Motor neuron (in vitro differentiated cells): ENCODE measurements around the gene HACE1. TPM values are rescaled to one million over a fixed set of nuclear protein-coding genes. Genes with fewer than 3 reads are reported as not detected.
A peak's percentile ranks its signal among the peaks of the same experiment; 100 is the strongest.
"Not testable (repeated sequence)": the region's sequence is repeated elsewhere in the genome, so short reads cannot be mapped to it uniquely, and the experiment has no call there.

ENCODE experiments used
- ATAC-seq, 8 experiments: fragments of 200-7000 bp; cut with Tn5 transposase; replicated peaks in 6 of 8; 2 replicates each; pipeline ENCODE4 v1.8.0; 2021; ENCODE audit warnings: mild to moderate bottlenecking in 8 of 8, moderate library complexity in 8 of 8
- H3K27ac ChIP-seq, 2 donors: fragments of 250-450 bp; sonication (Bioruptor Pico); 2 replicates each; pipeline ENCODE4 v1.9.0; 2021; ENCODE audit warnings: antibody characterized with exemption in 2 of 2, mild to moderate bottlenecking in 2 of 2, moderate library complexity in 1 of 2
- H3K4me1 ChIP-seq, 2 donors: fragments of 250-450 bp; sonication (Bioruptor Pico); replicated peaks in 1 of 2; 2 replicates each; pipeline ENCODE4 v1.6.1; 2021; ENCODE audit warnings: antibody characterized with exemption in 2 of 2, mild to moderate bottlenecking in 2 of 2, moderate library complexity in 1 of 2
- H3K4me3 ChIP-seq, 5 donors: fragments of 250-450 bp; sonication (Bioruptor Pico); 2 replicates each; pipeline ENCODE4 v1.9.0; 2021; ENCODE audit warnings: antibody characterized with exemption in 5 of 5, mild to moderate bottlenecking in 5 of 5, moderate library complexity in 4 of 5
- WGBS, 10 experiments: fragments of 450-650 bp; shearing (Covaris generic); methylation state at CpG; one replicate each; pipeline ENCODE4 v1.0.0; 2022; 5-methylcytosine and 5-hydroxymethylcytosine counted together
- in situ Hi-C, 9 experiments: fragments of 400-800 bp; cut with MboI; loops; one replicate each; pipeline ENCODE4 v1.15.0; 2021; ENCODE audit warnings: low sequenced_read_pairs in 9 of 9, low pct_unique_long_range_greater_than_20kb in 2 of 9; ENCODE audit not compliant: unreplicated experiment in 9 of 9
- total RNA-seq, 8 experiments: library from RNA; unstranded; fragments of 300-600 nt; gene quantifications; 2 replicates each; pipeline versions ENCODE4 v1.2.3 to v1.2.4, GENCODE V29; 2022

Gene HACE1
- total RNA-seq, 8 experiments from 2014 or later: 7.2 to 20.0 (median 16.7) TPM

- in situ Hi-C loops: loop anchor here in 1 of 9 experiments (25.0 kb wide), 1 partner anchor 218 kb away; no protein-coding TSS in a partner anchor
- Histone ChIP-seq H3K4me1 (no peaks in the 10 kb centered on the region), H3K27ac (no peak overlapping the region), H3K4me3 (no peak overlapping the region)
- 56 to 100% (median 94%) methylated on average over 1 of the region's 1 CpG; no CpG with 5 or more reads in 2 of the 10 experiments for WGBS, 10 experiments
- no peak for ATAC-seq
Measured at GRCh38 chr6:104754788-104755409, 104.8 kb downstream of the HACE1 start.

DNA sequence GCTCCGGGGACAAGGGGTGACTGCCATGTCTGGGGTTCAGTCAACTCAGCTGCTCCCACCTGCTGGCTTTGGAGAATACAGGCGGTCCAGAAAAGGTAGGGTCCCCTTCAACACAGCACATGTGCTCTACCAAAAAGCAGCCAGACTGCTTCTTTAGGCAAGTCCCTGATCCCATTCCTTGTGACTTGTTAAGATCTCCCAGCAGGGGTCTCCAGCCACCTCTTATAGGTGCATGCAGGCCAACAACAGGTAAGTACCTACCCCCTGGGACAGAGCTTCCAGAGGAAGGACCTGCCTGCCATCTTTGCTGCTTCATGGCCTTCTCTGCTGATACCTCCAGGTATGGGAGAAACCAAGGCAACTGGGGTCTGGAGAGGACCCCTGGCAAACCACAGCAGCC lies 106.5 kb downstream of the HACE1 start:
- in situ Hi-C loops: loop anchor here in 1 of 9 experiments (25.0 kb wide), 1 partner anchor 216 kb away; no protein-coding TSS in a partner anchor
- WGBS, 10 experiments: 70 to 100% (median 100%) methylated on average over 1 to 2 of the region's 2 CpGs; no CpG with 5 or more reads in 5 of the 10 experiments
- no peak overlapping the region for H3K27ac ChIP-seq
- ATAC-seq: no peak
- no peaks in the 10 kb centered on the region for H3K4me1 ChIP-seq
- no peak overlapping the region for H3K4me3 ChIP-seq

GRCh38 chr6:104750449-104750848 lies 109.3 kb downstream of the HACE1 start:
- H3K4me1 ChIP-seq: no peaks in the 10 kb centered on the region
- no peak overlapping the region for H3K27ac ChIP-seq
- 74 to 100% (median 96%) methylated on average over 1 to 2 of the region's 2 CpGs; no CpG with 5 or more reads in 3 of the 10 experiments for WGBS, 10 experiments
- no peak for ATAC-seq
- H3K4me3 ChIP-seq: no peak overlapping the region
- in situ Hi-C loops: loop anchor here in 1 of 9 experiments (25.0 kb wide), 1 partner anchor 213 kb away; no protein-coding TSS in a partner anchor

DNA sequence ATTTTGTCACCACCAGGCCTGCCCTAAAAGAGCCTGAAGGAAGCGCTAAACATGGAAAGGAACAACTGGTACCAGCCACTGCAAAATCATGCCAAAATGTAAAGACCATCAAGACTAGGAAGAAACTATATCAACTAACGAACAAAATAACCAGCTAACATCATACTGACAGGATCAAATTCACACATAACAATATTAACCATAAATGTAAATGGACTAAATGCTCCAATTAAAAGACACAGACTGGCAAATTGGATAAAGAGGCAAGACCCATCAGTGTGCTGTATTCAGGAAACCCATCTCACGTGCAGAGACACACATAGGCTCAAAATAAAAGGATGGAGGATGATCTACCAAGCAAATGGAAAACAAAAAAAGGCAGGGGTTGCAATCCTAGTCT lies 120.6 kb downstream of the HACE1 start:
- WGBS, 10 experiments: 100% methylated on average over 1 to 2 of the region's 3 CpGs; no CpG with 5 or more reads in 8 of the 10 experiments
- H3K4me3 ChIP-seq, ATAC-seq, H3K4me1 ChIP-seq, in situ Hi-C loops, H3K27ac ChIP-seq: not testable (repeated sequence)

DNA sequence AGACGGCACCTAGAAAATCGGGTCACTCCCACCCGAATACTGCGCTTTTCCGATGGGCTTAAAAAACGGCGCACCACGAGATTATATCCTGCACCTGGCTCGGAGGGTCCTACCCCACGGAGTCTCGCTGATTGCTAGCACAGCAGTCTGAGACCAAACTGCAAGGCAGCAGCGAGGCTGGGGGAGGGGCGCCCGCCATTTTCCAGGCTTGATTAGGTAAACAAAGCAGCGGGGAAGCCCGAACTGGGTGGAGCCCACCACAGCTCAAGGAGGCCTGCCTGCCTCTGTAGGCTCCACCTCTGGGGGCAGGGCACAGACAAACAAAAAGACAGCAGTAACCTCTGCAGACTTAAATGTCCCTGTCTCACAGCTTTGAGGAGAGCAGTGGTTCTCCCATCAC lies 122.2 kb downstream of the HACE1 start:
- in situ Hi-C loops, ATAC-seq, H3K4me3 ChIP-seq, H3K27ac ChIP-seq, H3K4me1 ChIP-seq: not testable (repeated sequence)
- no CpG with 5 or more reads among the region's 16 CpGs for WGBS, 10 experiments

DNA sequence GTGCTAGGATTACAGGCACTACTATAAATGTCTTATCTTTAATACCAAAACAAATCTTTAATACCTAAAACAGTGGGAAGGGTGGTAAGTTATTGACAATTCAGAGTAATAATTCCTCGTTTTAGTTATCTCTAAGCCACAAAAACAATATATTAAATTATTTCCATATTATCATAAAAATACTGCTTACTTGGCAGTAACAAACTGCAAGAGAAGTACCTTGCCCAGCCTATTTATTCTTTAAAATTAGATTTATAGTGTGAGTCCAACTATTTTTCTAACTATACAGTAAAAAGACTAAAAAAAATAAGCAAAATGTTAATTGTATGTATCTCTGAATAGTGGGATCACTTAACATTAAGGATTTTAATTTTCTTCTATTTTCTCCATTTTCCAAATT lies 123.2 kb downstream of the HACE1 start:
- H3K27ac ChIP-seq: no peak overlapping the region
- H3K4me3 ChIP-seq: no peak overlapping the region
- in situ Hi-C loops: no loop called here
- ATAC-seq: no peak
- 38 to 100% (median 84%) methylated on average over 1 of the region's 1 CpG for WGBS, 10 experiments
- H3K4me1 ChIP-seq: no peaks in the 10 kb centered on the region

GRCh38 chr6:104730450-104730849 lies 129.3 kb downstream of the HACE1 start:
- no peak overlapping the region for H3K4me3 ChIP-seq
- ATAC-seq: peak in 3 of 8 experiments; percentile 50 to 78 (median 62)
- WGBS, 10 experiments: 0 to 100% (median 88%) methylated on average over 1 to 2 of the region's 2 CpGs; no CpG with 5 or more reads in 1 of the 10 experiments
- no peaks in the 10 kb centered on the region for H3K4me1 ChIP-seq
- H3K27ac ChIP-seq: no peak overlapping the region
- in situ Hi-C loops: no loop called here

DNA sequence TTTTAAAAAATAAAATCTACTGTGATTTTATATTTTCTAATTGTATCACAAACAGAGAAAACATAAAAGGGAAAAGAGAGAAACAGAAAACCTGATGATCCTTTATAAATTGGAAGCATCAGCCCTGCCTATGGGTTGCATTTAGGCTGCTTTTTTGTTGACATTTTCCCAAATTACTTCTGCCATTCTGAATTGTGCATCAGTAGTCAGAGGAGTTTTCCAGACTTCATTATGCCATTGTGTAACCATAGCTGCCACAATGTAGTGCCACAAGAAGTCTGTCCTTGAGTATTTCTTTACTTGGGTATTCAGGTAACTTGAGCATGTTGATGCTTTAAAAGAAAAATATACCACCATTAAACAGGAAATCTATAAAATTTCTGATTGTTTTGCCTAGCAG lies 130.3 kb downstream of the HACE1 start:
- H3K4me1 ChIP-seq: no peaks in the 10 kb centered on the region
- in situ Hi-C loops: no loop called here
- peak in 3 of 8 experiments; percentile 51 to 52 (median 52) for ATAC-seq
- H3K4me3 ChIP-seq: no peak overlapping the region
- H3K27ac ChIP-seq: no peak overlapping the region

DNA sequence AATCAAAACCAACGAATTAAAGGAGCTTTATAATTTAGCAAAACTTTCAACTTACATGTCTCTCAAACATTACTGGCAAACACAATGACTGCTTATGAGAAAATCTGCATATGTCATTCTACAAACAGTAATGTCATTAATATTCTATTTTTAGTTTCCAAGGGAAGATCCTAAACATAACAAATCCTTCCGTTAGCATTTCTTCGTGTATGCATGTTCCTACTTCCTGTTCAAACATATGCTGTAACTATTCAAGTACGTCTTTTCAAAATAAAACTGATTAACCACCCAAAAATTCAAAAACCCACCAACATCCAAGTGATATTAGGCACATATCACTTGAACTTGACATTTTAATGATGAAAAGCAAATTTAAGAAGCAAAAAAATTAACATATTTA lies 131.3 kb downstream of the HACE1 start:
- WGBS, 10 experiments: 5 to 93% (median 80%) methylated on average over 3 to 4 of the region's 4 CpGs
- Histone ChIP-seq H3K4me1 (no peaks in the 10 kb centered on the region), H3K4me3 (no peak overlapping the region), H3K27ac (no peak overlapping the region)
- in situ Hi-C loops: no loop called here
- peak in 3 of 8 experiments; percentile 53 to 68 (median 58) for ATAC-seq

DNA sequence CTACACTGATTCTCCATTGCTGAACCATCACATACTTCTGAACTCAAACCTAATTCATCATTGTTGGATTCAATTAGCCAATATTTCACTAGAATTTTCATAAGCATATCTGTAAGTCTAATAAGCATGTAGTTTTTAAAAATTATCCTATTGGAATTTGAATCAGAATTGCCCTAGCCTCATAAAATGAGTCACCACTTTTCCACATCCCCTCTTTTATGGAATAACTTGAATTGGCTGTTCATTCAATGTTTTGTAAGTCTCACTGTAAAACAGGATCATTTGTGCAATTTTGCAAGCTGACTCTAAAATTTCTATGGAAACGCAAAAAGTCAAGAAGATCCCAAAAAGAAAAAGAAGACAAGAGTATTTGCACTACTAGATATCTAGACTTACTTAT lies 141.0 kb downstream of the HACE1 start:
- in situ Hi-C loops: no loop called here
- no peak for ATAC-seq
- Histone ChIP-seq H3K4me3 (no peak overlapping the region), H3K27ac (no peak overlapping the region), H3K4me1 (no peaks in the 10 kb centered on the region)
- 89 to 100% (median 100%) methylated on average over 1 of the region's 1 CpG; no CpG with 5 or more reads in 2 of the 10 experiments for WGBS, 10 experiments

- Histone ChIP-seq H3K4me1 (no peaks in the 10 kb centered on the region), H3K4me3 (no peak overlapping the region), H3K27ac (no peak overlapping the region)
- 70 to 100% (median 91%) methylated on average over 1 to 4 of the region's 4 CpGs; no CpG with 5 or more reads in 2 of the 10 experiments for WGBS, 10 experiments
- in situ Hi-C loops: no loop called here
- ATAC-seq: no peak
Measured at GRCh38 chr6:104716858-104717257, 142.9 kb downstream of the HACE1 start.

- Histone ChIP-seq H3K4me1 (peaks cover 0 to 8% of the 10 kb centered on the region in 2 donors), H3K27ac (no peak overlapping the region), H3K4me3 (no peak overlapping the region)
- in situ Hi-C loops: no loop called here
- ATAC-seq: no peak
- 67 to 100% (median 79%) methylated on average over 1 to 3 of the region's 3 CpGs; no CpG with 5 or more reads in 2 of the 10 experiments for WGBS, 10 experiments
Measured at GRCh38 chr6:104714796-104715195, 144.9 kb downstream of the HACE1 start.

DNA sequence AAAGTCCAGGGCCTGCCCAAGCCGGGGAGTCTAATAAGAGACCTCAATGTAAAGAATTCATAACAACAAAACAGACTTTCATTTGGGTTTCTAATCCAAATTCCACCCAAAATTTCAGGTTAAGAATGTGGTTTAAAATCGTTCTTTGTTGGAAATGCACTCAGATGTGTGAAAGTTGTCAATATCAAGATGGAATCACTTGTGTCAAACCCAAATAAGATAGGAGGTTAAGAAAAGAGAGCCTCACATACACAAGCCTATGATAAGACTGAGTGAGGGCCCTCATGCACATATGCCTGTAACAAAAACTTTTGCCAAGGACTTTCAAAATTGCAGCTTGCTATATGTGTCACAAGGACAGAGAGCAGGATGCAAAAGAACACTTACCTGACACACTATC lies 145.7 kb downstream of the HACE1 start:
- WGBS, 10 experiments: 33 to 90% (median 67%) methylated on average over 1 to 2 of the region's 2 CpGs; no CpG with 5 or more reads in 3 of the 10 experiments
- in situ Hi-C loops: no loop called here

GRCh38 chr6:104711371-104711770 lies 148.3 kb downstream of the HACE1 start:
- in situ Hi-C loops: no loop called here
- no peak overlapping the region for H3K4me3 ChIP-seq
- ATAC-seq: peak; percentile 94 to 100 (median 100)
- H3K4me1 ChIP-seq: peaks cover 0 to 8% of the 10 kb centered on the region in 2 donors
- no peak overlapping the region for H3K27ac ChIP-seq
- 0 to 93% (median 72%) methylated on average over 1 to 4 of the region's 4 CpGs; no CpG with 5 or more reads in 2 of the 10 experiments for WGBS, 10 experiments

More for the DNA sequence above, 145.7 kb downstream of the HACE1 start:
- no peak overlapping the region for H3K27ac ChIP-seq
- ATAC-seq: no peak
- H3K4me3 ChIP-seq: no peak overlapping the region
- peaks cover 0 to 8% of the 10 kb centered on the region in 2 donors for H3K4me1 ChIP-seq
